Measurements from ENCODE around the gene PLCB4. TPM values are rescaled to one million over a fixed set of nuclear protein-coding genes. Genes with fewer than 3 reads are reported as not detected.

The PLCB4 gene
- total RNA-seq, 4 donors from 2014 or later, result 30.7 to 61.8 (median 47.6) TPM

- Histone ChIP-seq H3K4me3 (no peak overlapping the region), H3K4me1 (peaks cover 0 to 5% (median 0%) of the 10 kb centered on the region in 4 donors), H3K9me3 (no peaks in the 10 kb centered on the region), H3K27me3 (no peaks in the 10 kb centered on the region), H3K36me3 (no peaks in the 10 kb centered on the region), H3K27ac (replicated peaks in 1 of 4) (no peak overlapping the region)
- WGBS, result 70% methylated on average over 3 of the region's 3 CpGs
- DNase-seq (ENCODE audit: extremely low spot score), result no peak
- intact Hi-C loops (cut with DNase I), result no loop called here
- TF ChIP-seq CTCF (IDR thresholded peaks at IDR 0.05), result no peak
- TF ChIP-seq EP300 (IDR thresholded peaks at IDR 0.05), result no peak
- no peak for TF ChIP-seq POLR2AphosphoS5 (IDR thresholded peaks at IDR 0.05)
- TF ChIP-seq POLR2A (IDR thresholded peaks at IDR 0.05; ENCODE audit: low read depth), result no peak
Observed at GRCh38 chr20:9028419-9028818, 40.5 kb upstream of the PLCB4 start.

GRCh38 chr20:9031991-9032390 is 36.9 kb upstream of the PLCB4 start:
- 59% methylated on average over 8 of the region's 8 CpGs for WGBS
- TF ChIP-seq CTCF (IDR thresholded peaks at IDR 0.05) (no peak), POLR2AphosphoS5 (IDR thresholded peaks at IDR 0.05) (no peak), EP300 (IDR thresholded peaks at IDR 0.05) (no peak), POLR2A (IDR thresholded peaks at IDR 0.05; ENCODE audit: low read depth) (no peak)
- intact Hi-C loops (cut with DNase I), result no loop called here
- H3K9me3 ChIP-seq, result no peaks in the 10 kb centered on the region
- H3K27ac ChIP-seq (replicated peaks in 1 of 4), result peak overlapping the region in 3 of 4 donors; percentile 19 to 54 (median 48)
- peaks cover 0 to 5% (median 0%) of the 10 kb centered on the region in 4 donors for H3K4me1 ChIP-seq
- no peaks in the 10 kb centered on the region for H3K36me3 ChIP-seq
- no peaks in the 10 kb centered on the region for H3K27me3 ChIP-seq
- DNase-seq (ENCODE audit: extremely low spot score), result no peak
- no peak overlapping the region for H3K4me3 ChIP-seq

- Histone ChIP-seq H3K27me3 (no peaks in the 10 kb centered on the region), H3K36me3 (no peaks in the 10 kb centered on the region), H3K27ac (replicated peaks in 1 of 4) (peak overlapping the region in 1 of 4 donors; percentile 48), H3K9me3 (no peaks in the 10 kb centered on the region), H3K4me1 (peaks cover 0 to 5% (median 0%) of the 10 kb centered on the region in 4 donors), H3K4me3 (no peak overlapping the region)
- 96% methylated on average over 4 of the region's 4 CpGs for WGBS
- no peak for DNase-seq (ENCODE audit: extremely low spot score)
- TF ChIP-seq EP300 (IDR thresholded peaks at IDR 0.05) (no peak), POLR2A (IDR thresholded peaks at IDR 0.05; ENCODE audit: low read depth) (no peak), CTCF (IDR thresholded peaks at IDR 0.05) (no peak), POLR2AphosphoS5 (IDR thresholded peaks at IDR 0.05) (no peak)
- intact Hi-C loops (cut with DNase I), result no loop called here
Observed at GRCh38 chr20:9032758-9033157, 36.1 kb upstream of the PLCB4 start.

GRCh38 chr20:9035126-9035525 is 33.8 kb upstream of the PLCB4 start:
- 60% methylated on average over 3 of the region's 3 CpGs for WGBS
- TF ChIP-seq POLR2AphosphoS5 (IDR thresholded peaks at IDR 0.05), result no peak
- no peak for TF ChIP-seq POLR2A (IDR thresholded peaks at IDR 0.05; ENCODE audit: low read depth)
- TF ChIP-seq CTCF (IDR thresholded peaks at IDR 0.05), result no peak
- no peak for TF ChIP-seq EP300 (IDR thresholded peaks at IDR 0.05)
- intact Hi-C loops (cut with DNase I), result no loop called here
- Histone ChIP-seq H3K4me3 (no peak overlapping the region), H3K27me3 (no peaks in the 10 kb centered on the region), H3K9me3 (no peaks in the 10 kb centered on the region), H3K36me3 (no peaks in the 10 kb centered on the region), H3K4me1 (peaks cover 0 to 5% (median 0%) of the 10 kb centered on the region in 4 donors), H3K27ac (replicated peaks in 1 of 4) (no peak overlapping the region)
- no peak for DNase-seq (ENCODE audit: extremely low spot score)

- Histone ChIP-seq H3K4me1 (peaks cover 0 to 4% (median 0%) of the 10 kb centered on the region in 4 donors), H3K27me3 (no peaks in the 10 kb centered on the region), H3K36me3 (no peaks in the 10 kb centered on the region), H3K9me3 (no peaks in the 10 kb centered on the region), H3K4me3 (no peak overlapping the region), H3K27ac (replicated peaks in 1 of 4) (no peak overlapping the region)
- WGBS, result 86% methylated on average over 1 of the region's 1 CpG
- no peak for TF ChIP-seq EP300 (IDR thresholded peaks at IDR 0.05)
- TF ChIP-seq POLR2A (IDR thresholded peaks at IDR 0.05; ENCODE audit: low read depth), result no peak
- TF ChIP-seq CTCF (IDR thresholded peaks at IDR 0.05), result no peak
- TF ChIP-seq POLR2AphosphoS5 (IDR thresholded peaks at IDR 0.05), result no peak
- intact Hi-C loops (cut with DNase I), result no loop called here
- DNase-seq (ENCODE audit: extremely low spot score), result no peak
Observed at GRCh38 chr20:9036593-9036992, 32.3 kb upstream of the PLCB4 start.
